ENCODE measurements around the gene OR4C45.
"Not testable (repeated sequence)": the region's sequence is repeated elsewhere in the genome, so short reads cannot be mapped to it uniquely, and the experiment has no call there.

OR4C45 gene

DNA sequence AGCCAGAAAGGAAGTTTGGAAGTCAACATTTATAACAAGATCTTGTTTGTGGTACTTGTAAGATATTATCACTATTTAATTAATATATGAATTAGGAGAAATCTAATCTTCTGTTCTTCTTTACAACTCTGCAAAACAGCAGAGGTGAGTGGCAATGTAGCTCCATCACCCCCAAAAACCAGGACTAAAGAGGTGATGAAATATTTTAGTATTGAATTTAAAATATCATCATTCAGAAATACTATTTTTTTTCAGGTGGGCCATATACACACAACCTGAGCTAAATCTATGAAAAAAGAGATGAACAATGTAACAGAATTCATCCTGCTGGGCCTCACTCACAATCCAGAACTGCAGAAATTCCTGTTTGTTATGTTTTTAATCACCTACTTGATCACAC is at the start of gene OR4C45:
Gene OR4C45, plus strand, starts transcription at position 301 of the 400 bp plus-strand sequence.
- no peak for DNase-seq

GRCh38 chr11:49995565-49995964 is 37.1 kb upstream of the OR4C45 start:
- peak; percentile 19 for DNase-seq

- DNase-seq: no peak
Observed at GRCh38 chr11:50030193-50030592, 2.5 kb upstream of the OR4C45 start.

DNA sequence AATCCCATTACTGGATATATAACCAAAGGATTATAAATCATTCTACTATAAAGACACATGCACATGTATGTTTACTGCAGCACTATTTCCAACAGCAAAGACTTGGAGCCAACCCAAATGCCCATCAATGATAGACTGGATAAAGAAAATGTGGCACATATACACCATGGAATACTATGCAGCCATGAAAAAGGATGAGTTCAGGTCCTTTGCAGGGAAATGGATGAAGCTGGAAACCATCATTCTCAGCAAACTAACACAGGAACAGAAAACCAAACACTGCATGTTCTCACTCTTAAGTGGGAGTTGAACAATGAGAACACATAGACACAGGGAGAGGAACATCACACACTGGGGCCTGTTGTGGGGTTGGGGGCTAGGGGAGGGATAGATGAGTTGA is 3.6 kb downstream of the OR4C45 start:
- DNase-seq: not testable (repeated sequence)

DNA sequence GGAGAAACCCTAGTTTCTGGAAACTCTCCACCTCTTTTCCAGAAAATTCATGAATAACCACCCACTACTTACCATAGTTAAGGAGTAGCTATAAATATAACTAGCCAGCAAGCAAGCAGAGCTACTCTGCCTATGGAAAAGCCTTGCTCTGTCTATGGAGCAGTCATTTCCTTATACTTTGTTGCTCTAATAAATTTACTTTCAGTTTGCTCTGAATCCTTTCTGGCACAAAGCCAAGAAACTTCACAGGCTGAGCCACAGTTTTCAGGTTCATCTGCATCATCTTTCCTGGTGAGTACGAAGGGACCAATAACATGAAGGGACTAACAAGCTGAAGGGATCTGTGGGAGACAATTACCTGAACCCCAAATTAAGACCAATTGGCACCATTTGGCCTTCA is 4.6 kb downstream of the OR4C45 start:
- no peak for DNase-seq

- DNase-seq: no peak
Observed at GRCh38 chr11:50044647-50045046, 12.0 kb downstream of the OR4C45 start.

- not testable (repeated sequence) for DNase-seq
Observed at GRCh38 chr11:50063056-50063455, 30.4 kb downstream of the OR4C45 start.

DNA sequence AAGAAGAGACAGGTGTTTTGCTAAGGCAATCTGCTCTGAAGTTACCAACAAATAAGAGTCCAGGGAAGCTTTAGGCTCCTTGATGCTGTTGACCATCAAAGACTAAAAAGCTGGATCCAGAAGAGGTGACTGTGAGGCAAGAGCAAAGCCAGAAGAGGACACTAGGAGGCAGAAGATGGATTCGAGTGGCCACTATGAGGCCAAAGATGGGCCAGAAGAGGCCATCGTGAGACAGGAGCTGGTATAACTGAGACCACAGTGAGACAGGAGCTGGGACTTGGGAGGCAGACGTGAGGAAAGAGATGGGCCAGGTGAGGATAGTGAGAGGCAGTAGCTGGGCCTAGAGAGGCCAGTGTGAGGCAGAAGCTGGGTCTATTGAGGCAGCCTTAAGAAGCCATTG is 37.7 kb downstream of the OR4C45 start:
- no peak for DNase-seq

DNA sequence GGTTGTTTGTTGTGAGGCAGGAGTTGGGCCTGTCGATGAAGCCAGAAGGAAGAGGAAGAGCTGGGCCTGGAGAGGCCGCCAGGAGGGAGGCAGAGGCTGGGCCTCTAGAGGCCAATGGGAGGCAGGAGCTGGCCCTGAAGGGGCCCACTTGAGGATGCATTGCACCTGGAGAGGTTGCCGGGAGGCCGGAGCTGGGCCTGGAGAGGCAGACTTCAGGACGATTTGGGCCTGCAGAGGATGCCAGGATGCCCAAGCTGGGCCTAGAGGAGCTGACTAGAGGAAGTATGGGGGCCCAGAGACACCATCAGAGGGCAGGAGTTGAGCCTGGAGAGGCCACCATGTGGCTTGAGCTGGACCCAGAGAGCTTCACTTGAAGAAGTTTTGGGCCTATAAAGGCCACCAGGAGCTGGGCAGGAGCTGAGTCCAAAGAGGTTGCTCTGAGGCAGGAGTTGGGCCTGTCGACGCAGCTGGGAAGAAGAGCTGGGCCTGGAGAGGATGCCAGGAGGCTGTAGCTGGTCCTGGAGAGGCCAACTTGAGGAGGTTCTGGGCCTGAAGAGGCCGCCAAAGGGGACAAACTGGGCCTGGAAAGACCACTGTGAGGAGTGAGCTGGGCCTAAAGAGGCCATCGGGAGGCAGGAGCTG is 39.0 kb downstream of the OR4C45 start:
- no peak for DNase-seq

DNA sequence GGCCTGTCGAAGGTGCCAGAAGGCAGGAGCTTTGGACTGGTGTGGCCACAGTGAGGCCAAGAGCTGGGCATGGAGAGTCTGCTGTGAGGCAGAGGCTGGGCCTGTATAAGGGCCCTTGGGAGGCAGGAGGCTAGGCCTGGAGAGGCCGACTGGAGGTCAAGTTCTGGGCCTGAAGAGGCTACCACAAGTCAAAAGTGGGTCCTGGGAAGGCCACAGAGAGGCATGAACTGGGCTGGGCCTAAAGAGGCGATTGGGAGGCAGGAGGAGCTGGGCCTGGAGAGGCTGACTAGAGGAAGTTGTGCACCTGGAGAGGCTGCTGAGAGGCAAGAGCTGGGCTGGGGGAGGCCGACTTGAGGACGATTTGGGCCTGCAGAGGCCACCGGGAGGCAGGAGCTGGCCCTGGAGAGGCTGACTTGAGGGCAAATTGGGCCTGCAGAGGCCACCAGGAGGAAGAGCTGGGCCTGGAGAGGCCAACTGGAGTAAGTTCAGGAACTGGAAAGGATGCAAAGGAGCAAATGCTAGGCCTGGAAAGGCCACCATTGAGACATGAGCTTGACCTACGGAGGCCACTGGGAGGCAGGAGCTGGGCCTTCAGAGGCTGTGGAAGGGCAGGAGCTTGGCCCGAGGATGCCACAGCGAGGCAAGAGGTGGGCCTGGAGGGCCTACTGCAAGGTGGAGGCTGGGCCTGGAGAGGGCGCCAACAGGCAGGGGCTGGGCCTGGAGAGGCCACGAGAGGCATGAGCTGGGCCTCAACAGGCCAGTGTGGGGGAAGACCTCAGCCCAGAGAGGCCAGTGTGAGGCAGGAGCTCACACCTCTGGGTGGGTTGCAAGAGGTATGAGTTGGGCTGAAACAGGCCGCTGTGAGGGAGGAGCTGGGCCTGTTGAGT is 39.8 kb downstream of the OR4C45 start:
- no peak for DNase-seq

DNA sequence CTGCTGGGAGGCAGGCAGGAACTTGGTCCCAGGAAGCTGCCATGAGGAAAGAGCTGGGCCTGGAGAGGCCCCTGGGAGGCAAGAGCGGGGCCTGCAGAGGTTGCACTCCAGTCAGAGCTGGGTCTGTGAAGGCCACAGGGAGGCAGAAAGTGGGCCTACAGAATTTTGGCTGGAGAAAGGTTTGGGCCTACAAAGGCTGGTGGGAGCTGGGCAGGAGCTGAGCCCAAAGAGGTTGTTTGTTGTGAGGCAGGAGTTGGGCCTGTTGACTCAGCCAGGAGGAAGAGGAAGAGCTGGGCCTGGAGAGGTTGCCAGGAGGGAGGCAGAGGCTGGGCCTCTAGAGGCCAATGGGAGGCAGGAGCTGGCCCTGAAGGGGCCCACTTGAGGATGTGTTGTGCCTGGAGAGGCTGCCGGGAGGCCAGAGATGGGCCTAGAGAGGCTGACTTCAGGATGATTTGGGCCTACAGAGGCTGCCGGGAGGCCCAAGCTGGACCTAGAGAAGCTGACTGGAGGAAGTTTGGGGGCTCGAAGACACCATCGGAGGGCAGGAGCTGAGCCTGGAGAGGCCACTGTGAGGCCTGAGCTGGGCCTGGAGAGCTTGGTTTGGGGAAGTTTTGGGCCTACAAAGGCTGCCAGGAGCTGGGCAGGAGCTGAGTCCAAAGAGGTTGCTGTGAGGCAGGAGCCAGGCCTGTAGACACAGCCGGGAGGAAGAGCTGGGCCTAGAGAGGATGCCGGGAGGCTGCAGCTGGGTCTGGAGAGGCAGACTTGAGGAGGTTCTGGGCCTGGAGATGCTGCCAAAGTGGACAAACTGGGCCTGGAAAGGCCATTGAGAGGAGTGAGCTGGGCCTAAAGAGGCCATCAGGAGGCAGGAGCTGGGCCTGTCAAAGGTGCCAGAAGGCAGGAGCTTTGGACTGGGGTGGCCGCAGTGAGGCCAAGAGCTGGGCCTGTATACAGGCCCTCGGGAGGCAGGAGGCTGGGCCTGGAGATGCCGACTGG is 40.7 kb downstream of the OR4C45 start:
- DNase-seq: no peak

DNA sequence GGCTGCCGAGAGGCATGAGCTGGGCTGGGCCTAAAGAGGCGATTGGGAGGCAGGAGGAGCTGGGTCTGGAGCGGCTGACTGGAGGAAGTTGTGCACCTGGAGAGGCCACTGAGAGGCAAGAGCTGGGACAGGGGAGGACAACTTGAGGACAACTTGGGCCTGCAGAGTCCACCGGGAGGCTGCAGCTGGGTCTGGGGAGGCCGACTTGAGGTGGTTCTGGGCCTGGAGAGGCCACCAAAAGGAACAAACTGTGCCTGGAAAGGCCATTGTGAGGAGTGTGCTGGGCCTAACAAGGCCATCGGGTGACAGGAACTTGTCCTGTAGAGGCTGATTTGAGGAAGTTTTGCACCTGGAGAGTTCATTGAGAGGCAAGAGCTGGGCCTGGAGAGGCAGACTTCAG is 41.5 kb downstream of the OR4C45 start:
- no peak for DNase-seq

DNA sequence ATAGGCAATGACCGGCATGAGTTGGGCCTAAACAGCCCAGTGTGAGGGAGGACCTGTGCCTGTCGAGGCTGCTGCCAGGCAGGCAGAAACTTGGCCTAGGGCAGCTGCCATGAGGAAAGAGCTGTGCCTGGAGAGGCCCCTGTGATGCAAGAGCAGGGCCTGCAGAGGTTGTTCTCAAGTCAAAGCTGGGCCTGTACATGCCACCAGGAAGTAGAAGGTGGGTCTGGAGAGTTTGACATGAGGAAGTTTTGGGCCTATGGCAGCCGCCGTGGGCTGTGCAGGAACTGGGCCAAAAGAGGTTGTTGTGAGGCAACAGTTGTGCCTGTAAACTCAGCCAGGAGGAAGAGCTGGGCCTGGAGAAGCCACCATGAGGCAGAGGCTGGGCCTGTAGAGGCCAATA is 43.2 kb downstream of the OR4C45 start:
- no peak for DNase-seq

DNA sequence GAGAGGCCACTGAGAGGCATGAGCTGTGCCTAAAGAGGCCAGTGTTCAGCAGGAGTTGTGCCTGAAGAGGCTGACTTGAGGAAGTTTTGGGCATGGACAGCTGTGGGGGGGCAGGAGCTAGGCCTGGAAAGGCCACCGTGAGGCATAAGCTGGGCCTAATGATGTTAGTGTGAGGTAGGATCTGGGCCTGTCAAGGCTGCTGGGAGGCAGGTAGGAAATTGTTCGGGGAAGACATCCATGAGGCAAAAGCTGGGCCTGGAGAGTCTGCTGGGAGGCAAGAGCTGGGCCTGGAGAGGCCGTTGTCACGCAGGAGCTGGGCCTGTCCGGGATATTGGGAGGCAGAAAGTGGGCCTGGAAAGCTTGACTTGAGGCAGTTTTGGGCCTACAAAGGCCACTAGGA is 44.9 kb downstream of the OR4C45 start:
- no peak for DNase-seq

GRCh38 chr11:50078001-50078400 is 45.3 kb downstream of the OR4C45 start:
- no peak for DNase-seq

DNA sequence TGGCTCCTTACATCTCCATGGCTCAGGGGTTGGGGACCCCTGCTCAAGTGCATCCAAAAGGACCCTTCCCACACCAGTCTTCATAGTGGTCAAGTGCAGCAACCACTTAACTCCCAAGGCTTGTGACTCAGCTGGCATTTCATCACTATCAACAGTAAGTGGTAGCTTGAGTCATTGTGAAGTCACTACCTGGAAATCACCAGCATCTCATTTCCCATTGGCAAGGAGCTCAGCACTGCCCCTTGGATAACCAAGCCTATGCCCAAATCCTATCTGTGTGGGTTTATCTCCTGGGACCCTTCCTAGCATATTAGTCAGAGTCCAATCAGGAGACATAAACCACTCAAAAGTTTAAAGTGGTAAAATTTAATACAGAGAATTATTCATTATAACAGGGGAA is 46.3 kb downstream of the OR4C45 start:
- not testable (repeated sequence) for DNase-seq

- DNase-seq: no peak
Observed at GRCh38 chr11:50080256-50080655, 47.6 kb downstream of the OR4C45 start.
